SJCRH30 (cell line): Measurements from ENCODE around the gene CLGN. TPM values are rescaled to one million over a fixed set of nuclear protein-coding genes. Genes with fewer than 3 reads are reported as not detected.

Experiments
- total RNA-seq: library from RNA; depleted of rRNA; stranded (reverse); fragments of >200 nt; shearing (Covaris generic); gene quantifications from 2 replicates; pipeline ENCODE4 v1.2.3, GENCODE V29; 2014; rRNA removed

CLGN gene
- total RNA-seq, 1 experiment from 2014 or later, result 5.5 TPM

Other genes starting within 250 kb of the CLGN start
- gene SCOC, start 54.0 kb downstream of the CLGN start, total RNA-seq, result 49.8 and 55.9 TPM in 2 replicates
- gene MGAT4D, start 70.6 kb upstream of the CLGN start, total RNA-seq, result not detected in 2 replicates
- 23.2 and 26.9 TPM in 2 replicates for gene ELMOD2, start 96.5 kb upstream of the CLGN start, total RNA-seq
- not detected in 2 replicates for gene UCP1, start 141.3 kb upstream of the CLGN start, total RNA-seq